GM18520 (cell line): ENCODE data around the gene PDE6H.

Experiments used
- ATAC-seq: cut with Tn5 transposase; IDR thresholded peaks from one replicate; pipeline ENCODE4 v1.9.1; 2021; ENCODE audit not compliant: unreplicated experiment

Gene PDE6H

DNA sequence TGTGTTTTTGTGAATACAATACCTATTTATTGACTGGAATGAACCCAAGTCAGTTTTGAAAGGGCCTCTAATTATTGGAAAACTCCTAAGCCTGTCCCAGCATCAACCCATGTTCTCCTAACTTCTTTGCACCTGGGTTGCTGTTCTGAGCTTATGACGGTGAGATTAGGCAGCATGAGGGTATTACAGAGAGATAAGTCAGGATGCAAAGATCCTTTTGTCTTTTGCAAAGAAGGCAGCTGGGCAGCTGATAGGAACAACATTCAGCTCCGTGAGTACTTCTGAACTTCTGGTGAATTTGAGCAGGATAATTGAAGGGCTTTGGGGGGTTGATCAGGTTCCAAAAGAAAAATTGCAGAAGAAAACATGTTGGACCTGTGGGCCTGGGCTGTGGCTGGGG, at the start of gene PDE6H:
Gene PDE6H, plus strand, starts transcription at position 227 of the 400 bp plus-strand sequence. CDS start 4,971 bp downstream, outside the sequence.
- no peak for ATAC-seq

- no peak for ATAC-seq
Observed at GRCh38 chr12:14923944-14924343, 48.9 kb upstream of the PDE6H start.

DNA sequence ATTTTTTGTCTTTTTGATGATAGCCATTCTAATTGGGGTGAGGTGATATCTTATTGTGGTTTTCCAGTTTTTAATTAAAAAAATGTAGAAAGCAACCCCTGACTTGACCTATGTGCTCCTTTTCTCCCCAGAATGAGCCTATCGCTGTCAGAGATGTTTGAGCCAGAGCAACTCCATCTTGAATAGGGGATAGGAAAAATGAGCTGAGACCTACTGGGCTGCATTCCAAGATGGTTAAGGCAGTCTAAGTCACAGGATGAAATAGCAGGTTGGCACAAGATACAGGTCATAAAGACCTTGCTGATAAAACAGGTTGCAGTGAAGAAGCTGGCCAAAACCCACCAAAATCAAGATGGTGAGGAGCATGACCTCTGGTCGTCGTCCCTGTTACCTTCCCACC, 48.3 kb upstream of the PDE6H start:
- no peak for ATAC-seq

DNA sequence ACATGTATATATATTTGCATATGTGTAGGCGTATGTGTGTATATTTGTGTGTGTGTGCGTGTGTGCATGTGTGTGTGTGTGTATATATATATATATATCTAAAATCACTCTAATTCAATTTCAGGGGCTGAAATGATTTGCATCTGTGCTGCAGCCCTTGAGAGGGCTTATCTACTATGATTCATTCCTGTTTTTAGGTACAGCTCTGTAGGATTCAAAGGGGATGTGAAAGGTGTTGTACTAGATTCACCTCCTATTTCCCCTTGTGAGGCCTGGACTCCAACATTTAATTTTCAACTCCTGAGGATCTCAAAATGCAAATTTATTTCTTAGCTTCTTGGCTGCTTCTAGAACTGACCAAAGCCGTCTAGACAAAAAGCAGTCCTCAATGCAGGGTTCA, 45.6 kb upstream of the PDE6H start:
- no peak for ATAC-seq

DNA sequence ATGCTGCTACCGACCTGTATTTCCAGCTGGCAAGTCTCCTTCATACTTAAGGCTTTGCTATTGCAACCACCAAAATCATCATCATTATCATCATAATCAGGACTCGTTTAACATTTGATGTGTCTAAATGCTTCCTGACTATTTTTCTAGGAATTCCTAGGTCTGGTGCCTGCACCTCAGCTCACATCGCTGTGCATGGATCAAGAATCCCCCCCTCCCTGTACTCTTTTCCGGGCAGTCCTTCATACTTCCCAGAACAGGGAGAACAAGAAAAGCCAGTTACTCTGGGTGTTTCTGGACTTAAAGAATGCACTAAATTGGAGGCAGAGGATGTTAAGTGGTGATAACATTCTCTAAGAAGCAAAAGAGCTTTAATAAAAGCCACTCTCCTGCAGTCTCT, 43.9 kb upstream of the PDE6H start:
- no peak for ATAC-seq

DNA sequence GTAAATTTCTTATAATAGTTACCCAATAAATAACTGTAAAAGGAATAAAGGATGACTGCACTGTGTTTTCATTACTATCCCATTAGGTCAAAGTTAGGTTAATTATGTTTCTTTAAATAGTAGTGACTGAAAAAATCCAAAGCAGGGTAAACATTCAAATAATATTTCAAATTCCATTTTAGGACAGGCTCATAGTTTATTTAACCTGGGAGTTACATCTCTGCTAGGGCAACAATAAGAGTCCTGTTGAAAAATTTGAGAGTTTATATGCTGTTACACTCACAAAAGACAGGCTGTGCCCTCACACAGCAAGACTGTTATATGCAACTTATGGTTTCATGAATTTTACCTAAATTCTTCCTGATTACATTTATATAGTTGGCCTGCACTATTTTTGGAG, 42.5 kb upstream of the PDE6H start:
- ATAC-seq: no peak

DNA sequence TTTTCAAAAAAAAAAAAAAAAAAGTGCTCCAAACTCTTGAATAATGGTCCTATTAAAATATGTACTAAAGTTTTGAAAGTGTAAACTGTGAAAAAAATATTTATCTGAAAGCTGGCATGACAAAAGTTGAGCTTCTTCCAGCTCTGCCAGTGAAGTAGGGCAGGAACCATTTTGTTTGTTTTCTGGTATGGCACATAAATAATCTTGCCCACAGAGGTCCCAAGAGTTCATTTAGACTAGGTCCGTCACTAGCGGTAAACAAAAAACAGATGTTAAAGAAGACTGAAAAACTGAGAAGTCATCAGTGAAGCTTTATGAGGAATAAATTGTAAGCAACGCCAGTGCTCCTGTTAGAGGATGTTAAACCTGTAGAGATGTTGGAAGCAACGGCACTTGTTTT, 41.5 kb upstream of the PDE6H start:
- no peak for ATAC-seq

GRCh38 chr12:14931791-14932560, 40.9 kb upstream of the PDE6H start:
- ATAC-seq: no peak

DNA sequence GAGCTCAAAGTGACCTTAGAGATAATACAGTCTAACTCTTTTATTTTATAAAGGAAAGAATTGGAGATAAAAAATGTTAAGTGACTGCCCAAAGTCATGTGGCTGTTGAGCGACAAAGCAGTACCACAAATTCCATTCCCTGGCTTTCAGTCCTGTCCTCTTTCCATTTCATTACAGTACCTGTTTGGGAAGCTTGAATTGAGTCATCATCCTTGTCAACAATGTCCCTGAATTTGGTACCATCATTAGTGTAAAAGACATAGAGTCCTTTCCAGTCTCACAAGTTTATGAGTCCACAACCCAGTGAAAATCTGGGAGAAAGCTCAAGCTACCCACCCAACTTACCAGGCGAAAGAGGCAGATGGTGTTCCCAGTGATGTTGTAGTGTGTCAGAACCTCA, 38.3 kb upstream of the PDE6H start:
- ATAC-seq: no peak

- no peak for ATAC-seq
Observed at GRCh38 chr12:14935031-14935430, 37.8 kb upstream of the PDE6H start.

- no peak for ATAC-seq
Observed at GRCh38 chr12:14936224-14936861, 36.5 kb upstream of the PDE6H start.

DNA sequence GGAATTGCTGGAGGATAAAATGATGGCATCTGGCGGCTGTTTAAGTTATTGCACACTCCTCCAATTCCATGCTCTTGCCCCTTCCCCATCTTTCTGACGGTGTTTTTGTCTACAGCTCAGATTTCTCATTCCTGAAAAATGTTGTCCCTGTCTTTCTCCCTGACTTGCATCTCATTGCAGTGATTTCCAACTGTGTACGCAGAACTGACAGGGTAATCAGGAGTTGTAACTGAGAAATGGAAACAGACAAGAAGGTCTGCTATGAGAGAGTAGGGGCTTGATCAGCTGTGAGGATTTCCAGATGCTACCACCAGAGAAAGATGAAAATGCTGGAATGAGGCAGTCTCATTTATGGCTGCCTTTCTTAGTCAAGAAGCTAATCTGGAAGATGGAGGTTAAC, 35.8 kb upstream of the PDE6H start:
- ATAC-seq: no peak

- ATAC-seq: no peak
Observed at GRCh38 chr12:14937689-14938088, 35.2 kb upstream of the PDE6H start.

- ATAC-seq: no peak
Observed at GRCh38 chr12:14938301-14938700, 34.5 kb upstream of the PDE6H start, which contains the start of gene ERP27. Gene ERP27, minus strand, starts transcription at chr12:14938537. Its CDS starts 29 bp downstream, at chr12:14938508.

- no peak for ATAC-seq
Observed at GRCh38 chr12:14941369-14941768, 31.5 kb upstream of the PDE6H start.

GRCh38 chr12:14942196-14942931, 30.5 kb upstream of the PDE6H start:
- ATAC-seq: no peak

DNA sequence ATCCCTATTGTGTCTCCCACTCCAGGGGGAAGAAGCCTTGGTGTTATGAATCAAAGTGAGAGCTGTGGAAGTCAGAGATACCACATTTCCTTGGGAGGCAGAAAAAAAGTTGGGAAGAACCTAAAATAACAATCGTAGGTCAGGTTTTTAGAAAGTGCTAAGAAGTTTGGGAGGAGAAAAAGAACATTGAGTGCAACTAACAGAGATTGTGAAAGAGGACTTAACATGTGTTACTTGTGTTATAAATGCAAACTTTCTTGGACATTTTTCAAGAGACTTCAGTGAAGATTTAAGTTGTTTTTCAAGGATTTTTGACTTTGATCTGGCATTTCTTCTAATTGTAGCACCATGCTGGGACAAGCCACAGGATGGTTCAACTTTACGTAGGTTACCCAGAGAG, 26.7 kb upstream of the PDE6H start:
- no peak for ATAC-seq

GRCh38 chr12:14946861-14947260, 26.0 kb upstream of the PDE6H start:
- ATAC-seq: no peak

GRCh38 chr12:14948672-14949071, 24.2 kb upstream of the PDE6H start:
- ATAC-seq: peak; percentile 91

- no peak for ATAC-seq
Observed at GRCh38 chr12:14949631-14950030, 23.2 kb upstream of the PDE6H start.

- no peak for ATAC-seq
Observed at GRCh38 chr12:14950421-14950820, 22.4 kb upstream of the PDE6H start.
